ENCODE data around the gene DYNLL1. TPM values are rescaled to one million over a fixed set of nuclear protein-coding genes. Genes with fewer than 3 reads are reported as not detected.

DYNLL1 gene
- total RNA-seq, 1 donor from 2014 or later, result 335 TPM

Other genes starting within 250 kb of the DYNLL1 start
- gene PXN, start 230.4 kb upstream of the DYNLL1 start, total RNA-seq, result 64.1 and 64.8 TPM in 2 replicates
- gene RNU4-2, start 204.2 kb upstream of the DYNLL1 start, total RNA-seq, result under 0.01 TPM in 2 replicates
- gene RNU4-1, start 202.9 kb upstream of the DYNLL1 start, total RNA-seq, result under 0.01 TPM in 1 of 2 replicates, not detected in the other
- gene SIRT4, start 193.8 kb upstream of the DYNLL1 start, total RNA-seq, result 1.1 and 1.4 TPM in 2 replicates
- gene PLA2G1B, start 168.3 kb upstream of the DYNLL1 start, total RNA-seq, result not detected in 2 replicates
- not detected in 2 replicates for gene MSI1, start 126.9 kb upstream of the DYNLL1 start, total RNA-seq
- gene COX6A1, start 58.0 kb upstream of the DYNLL1 start, total RNA-seq, result 293 and 438 TPM in 2 replicates
- 44.2 and 52.0 TPM in 2 replicates for gene TRIAP1, start 49.7 kb upstream of the DYNLL1 start, total RNA-seq
- 24.7 and 28.5 TPM in 2 replicates for gene GATC, start 49.7 kb upstream of the DYNLL1 start, total RNA-seq
- 311 and 390 TPM in 2 replicates for gene SRSF9, start 26.4 kb upstream of the DYNLL1 start, total RNA-seq
- 33.6 and 40.8 TPM in 2 replicates for gene COQ5, start 33.0 kb downstream of the DYNLL1 start, total RNA-seq
- gene RNF10, start 38.2 kb downstream of the DYNLL1 start, total RNA-seq, result 108 and 127 TPM in 2 replicates
- gene POP5, start 85.3 kb downstream of the DYNLL1 start, total RNA-seq, result 28.5 and 48.4 TPM in 2 replicates
- gene CABP1, start 144.5 kb downstream of the DYNLL1 start, total RNA-seq, result not detected in 2 replicates
- gene MLEC, start 191.0 kb downstream of the DYNLL1 start, total RNA-seq, result 57.8 and 98.9 TPM in 2 replicates
- 26.1 and 29.1 TPM in 2 replicates for gene UNC119B, start 214.3 kb downstream of the DYNLL1 start, total RNA-seq
- gene ACADS, start 229.7 kb downstream of the DYNLL1 start, total RNA-seq, result 12.0 and 17.9 TPM in 2 replicates

Measured in pulmonary artery endothelial cell (primary cell).